OCI-M2 (cell line): ENCODE measurements around the gene USP36.
"Not testable (repeated sequence)": the region's sequence is repeated elsewhere in the genome, so short reads cannot be mapped to it uniquely, and the experiment has no call there.

Source experiments
- DNase-seq: peaks from one replicate; lab custom pipeline; 2025; ENCODE audit not compliant: unreplicated experiment; lab: John Stamatoyannopoulos, UW

USP36 gene

GRCh38 chr17:78872486-78872885 is 31.9 kb upstream of the USP36 start:
- DNase-seq, result no peak

- no peak for DNase-seq
These were observed 30.0 kb upstream of the USP36 start for GRCh38 chr17:78870621-78871020.

- DNase-seq, result no peak
These were observed 27.8 kb upstream of the USP36 start for GRCh38 chr17:78868391-78868790.

GRCh38 chr17:78867046-78867445 is 26.4 kb upstream of the USP36 start:
- DNase-seq, result not testable (repeated sequence)

GRCh38 chr17:78865682-78866390 is 25.2 kb upstream of the USP36 start:
- DNase-seq, result peak; percentile 52

GRCh38 chr17:78864117-78864516 is 23.5 kb upstream of the USP36 start:
- no peak for DNase-seq

- no peak for DNase-seq
These were observed 21.7 kb upstream of the USP36 start for GRCh38 chr17:78862073-78863023.

GRCh38 chr17:78861229-78861628 is 20.6 kb upstream of the USP36 start:
- DNase-seq, result no peak

DNA sequence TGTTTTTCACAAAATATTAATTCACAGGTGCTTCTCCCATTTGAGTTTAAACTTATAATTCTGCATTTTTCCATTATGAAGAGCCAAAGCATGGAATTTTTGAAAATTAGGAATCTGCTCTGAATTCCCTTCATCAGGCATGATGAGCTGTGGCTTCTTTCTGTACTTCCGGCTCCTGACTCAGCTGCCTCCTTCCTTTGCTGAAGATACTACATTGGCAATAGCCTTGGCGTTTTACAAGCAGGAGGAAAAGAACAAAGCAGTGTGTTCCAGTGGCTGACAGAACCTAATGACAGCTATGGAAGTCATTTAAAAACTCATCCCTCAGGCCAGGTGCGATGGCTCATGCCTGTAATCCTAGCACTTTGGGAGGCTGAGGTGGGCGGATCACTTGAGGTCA is 18.4 kb upstream of the USP36 start:
- no peak for DNase-seq

DNA sequence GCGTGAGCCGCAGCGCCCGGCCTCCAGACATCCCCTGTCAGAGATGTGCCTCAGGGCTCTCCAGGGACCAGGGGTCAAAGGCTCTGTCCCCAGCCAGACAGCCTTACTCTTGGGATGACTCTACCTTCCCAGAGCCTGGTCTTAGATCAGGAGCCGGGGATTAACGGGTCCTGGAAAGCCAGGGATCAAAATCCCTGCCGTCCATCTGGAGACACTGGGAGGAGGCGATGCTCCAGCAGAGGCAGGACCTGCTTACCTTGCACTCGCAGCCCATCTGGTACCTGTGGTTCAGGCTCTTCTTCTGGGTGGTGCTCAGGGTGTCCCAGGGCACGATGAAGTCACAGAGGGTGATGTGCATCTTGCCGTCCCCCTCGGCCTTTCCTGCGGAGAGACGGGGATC is 16.7 kb upstream of the USP36 start:
- DNase-seq, result no peak

DNA sequence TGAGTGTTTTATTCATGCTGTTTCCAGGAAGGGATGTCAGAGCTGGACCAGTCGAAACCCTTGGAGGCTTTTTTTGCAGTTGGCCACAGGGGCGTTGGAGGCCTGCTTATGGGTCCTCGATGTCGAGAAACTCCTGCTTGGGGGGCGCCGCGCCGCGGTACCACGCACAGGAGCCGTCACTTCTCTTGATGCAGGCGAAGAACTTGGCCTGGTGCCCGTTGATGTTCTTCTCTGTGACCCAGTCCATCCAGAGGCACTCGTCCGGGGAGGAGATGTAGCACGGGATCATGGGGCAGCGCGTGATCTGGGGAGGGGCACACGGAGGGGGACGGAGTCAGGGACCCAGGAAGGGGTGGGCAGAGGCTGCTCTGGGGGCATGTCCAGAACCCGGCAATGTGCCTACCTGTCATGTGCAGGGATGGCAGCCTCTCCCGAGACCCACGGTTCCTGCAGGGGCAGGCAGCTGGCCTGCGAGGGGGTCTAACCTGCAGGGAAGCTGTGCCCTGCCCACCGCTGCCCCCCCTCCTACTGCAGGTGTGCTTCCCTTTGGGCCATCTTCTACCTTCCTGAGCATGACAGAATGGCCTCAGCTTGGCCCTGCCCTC is 15.0 kb upstream of the USP36 start:
- no peak for DNase-seq

DNA sequence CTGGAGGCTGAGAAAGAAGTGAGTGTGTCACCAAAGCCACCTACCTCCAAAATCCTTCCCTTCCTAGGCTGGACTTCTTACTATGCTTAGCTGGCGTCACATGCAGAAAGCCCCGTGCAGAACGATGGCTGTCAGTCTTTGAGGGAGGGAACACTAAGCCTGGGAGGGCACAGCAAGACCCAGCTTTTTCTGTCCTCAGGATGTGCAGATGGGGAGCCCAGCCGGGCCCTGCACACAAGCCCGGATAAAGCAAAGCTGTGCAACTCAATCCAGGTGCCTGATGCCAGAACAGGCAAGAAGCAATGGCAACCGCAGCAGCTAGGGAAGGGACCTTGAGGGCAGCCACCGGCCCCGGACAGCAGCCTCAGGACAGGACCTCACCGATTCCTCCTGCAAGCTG is 13.9 kb upstream of the USP36 start:
- DNase-seq, result no peak

DNA sequence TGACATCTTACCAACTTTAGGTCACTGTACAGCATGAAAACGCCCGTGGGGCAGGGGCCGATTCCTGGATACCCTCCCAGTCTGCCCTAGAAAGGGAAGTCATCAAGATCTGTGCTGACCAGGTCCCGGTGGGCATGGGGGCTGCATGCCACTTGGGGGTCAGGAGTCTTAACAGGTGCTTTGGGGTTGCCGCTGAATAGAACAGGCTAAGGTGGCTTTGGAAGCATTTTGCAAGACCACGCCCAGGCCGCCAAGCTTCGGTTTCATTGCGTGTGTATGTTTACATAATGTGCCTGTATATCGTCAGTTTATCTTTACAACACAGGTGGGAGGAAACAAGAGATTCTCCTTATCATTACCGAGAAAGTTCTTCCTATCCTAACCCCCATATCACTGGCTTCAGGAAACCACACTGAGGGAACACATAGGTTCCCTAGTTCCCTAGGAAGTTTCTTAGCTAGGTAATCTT is 13.3 kb upstream of the USP36 start:
- DNase-seq, result no peak

DNA sequence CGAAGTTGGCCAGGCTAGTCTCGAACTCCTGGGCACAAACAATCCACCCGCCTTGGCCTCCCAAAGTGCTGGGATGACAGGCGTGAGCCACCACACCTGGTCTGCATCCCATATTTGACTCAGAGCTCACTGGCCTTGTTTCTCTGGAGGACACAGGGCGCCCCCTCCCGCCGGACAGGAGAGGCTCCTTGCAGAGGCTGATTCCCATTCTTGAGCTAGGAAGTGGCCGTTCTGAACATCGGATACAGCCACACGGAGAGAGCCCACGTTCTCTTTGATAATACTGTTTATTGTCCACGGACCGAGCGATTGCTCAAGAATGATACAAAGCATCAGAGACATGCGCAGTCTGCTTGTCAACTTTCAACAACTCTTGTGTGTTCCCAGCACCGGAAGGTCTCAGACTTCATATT is 12.1 kb upstream of the USP36 start:
- DNase-seq, result no peak

DNA sequence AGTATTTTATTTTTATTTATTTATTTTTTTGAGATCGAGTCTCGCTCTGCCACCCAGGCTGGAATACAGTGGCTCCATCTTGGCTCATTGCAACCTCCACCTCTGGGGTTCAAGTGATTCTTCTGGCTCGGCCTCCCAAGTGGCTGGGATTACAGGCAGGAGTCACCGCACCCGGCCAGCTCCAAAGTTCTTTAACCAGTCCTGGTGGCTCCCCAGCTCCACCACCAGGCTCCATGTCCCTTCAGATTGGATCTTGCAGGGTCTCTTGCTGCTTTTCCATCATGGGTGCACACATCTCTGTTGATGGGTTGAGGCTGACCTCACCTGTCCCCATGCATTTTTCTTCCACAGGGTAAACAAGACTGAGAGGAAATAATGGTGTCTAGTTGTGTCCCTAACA is 8.4 kb upstream of the USP36 start:
- DNase-seq, result no peak

DNA sequence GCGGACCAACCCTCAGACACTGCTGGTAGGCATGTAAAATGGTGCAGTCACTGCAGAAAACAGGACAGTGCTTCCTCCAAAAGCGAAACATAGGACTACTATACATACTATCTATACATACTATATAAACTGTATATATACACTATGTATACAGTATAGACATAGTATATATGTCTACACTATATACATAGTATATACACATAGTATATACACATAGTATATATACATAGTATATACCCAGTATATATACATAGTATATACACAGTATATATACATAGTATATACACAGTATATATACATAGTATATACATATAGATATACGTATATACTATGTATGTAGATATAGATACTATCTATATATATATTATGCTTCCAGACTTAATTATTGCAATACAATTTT is 6.4 kb upstream of the USP36 start:
- no peak for DNase-seq

DNA sequence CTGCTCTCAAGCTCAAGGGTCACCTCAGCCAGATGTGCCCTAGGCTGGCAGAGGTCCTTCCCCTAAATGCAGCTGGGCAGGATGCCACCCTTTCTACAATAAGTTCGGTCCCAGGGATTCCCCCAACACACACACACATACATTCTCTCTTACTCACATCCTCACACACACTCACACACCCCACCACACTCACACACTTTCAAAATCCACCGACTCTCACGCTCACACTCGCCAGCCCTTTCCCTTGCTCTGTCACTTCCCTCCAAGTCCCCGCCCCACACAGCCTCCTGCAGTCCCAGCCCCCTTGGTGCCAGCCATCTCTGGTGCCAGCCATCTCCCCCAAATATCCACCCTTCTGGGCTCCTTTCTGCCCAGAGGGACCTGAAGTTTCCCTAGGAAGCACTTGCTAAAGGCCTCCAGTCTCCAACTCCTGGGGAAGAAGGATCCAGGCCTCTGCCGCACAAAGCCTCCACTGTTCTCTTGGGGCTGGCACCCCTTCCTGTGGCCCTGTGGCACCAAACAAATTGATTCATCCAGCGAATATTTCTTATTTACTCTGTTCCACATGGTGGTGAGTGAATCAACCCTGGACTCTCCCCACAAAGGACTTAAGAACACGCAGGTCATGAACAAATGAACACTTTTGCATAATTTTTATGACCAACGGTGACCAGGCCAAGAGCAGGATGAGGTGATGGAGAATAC is 3.8 kb upstream of the USP36 start:
- DNase-seq, result no peak

DNA sequence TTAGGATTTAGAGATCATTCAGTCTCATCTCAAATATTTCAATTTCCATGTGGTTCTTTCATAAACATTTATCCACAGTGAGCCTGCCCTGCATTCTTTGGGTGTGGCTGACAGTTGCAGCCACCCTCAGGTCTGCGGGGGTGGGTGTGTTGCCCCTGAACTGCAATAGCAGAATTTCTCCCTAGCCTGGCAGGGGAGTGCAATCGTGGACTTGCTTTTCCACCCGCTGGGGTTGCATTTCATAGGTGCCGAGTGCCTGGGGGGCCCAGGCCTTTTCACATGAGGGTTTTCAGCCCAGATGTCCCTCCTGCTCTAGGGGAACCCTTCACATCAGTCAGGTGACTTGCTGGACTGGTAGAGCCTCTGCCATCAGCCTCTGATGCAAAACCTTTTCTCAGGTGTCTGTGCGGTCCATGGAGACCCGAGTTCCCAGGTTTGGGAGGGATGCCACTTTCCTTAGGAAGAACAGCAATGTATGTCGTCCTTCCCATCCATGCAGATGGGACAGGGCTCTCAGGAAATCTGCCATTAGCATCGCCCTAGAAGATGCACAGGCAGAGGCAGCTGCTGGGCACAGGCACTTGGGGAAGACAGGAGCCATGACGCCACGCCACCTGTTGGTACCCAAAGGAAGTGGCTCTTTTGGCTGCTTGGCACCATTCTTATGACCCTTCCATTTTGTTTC is 2.4 kb upstream of the USP36 start:
- no peak for DNase-seq

- DNase-seq, result no peak
These were observed 159 bp downstream of the USP36 start for GRCh38 chr17:78840530-78840779.

DNA sequence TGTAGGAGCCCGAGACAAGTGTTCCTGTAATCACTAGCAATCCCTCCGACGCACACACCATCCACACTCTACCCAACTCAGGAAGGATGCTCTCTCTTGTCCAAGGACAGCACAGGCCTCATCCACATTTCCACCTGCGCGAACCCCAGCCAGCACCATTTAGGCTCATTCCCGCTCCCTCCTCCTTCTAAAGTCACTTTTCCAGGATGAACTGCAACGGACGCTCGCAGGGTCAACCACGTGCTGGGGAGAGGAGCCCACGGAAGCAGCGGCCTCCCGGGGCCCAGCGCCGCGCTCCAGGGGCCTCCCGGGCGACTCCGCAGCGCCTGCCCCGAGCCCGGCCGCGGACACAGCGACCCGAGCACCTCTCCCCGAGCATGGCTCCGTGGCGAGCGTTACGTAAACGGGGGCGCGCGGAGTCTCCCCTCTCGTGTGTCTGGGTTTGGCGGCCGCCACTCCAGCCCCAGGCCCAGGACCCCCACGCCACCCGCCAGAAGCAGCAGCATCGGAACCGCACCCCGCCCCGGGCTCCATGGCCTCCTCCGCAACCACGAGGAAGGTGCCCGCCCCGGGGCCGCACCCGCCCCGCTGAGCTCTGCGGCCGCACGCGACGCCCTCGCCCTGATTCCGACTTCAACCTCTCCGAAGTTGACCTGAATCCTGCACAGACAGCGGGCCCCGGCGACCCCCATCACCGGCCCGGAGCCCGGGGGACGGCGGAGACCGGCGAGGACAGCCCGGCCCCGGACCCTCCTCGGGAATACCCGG is 668 bp downstream of the USP36 start:
- no peak for DNase-seq
